ENCODE measurements around the gene SLC35A4.
"Not testable (repeated sequence)": the region's sequence is repeated elsewhere in the genome, so short reads cannot be mapped to it uniquely, and the experiment has no call there.

SLC35A4 gene

DNA sequence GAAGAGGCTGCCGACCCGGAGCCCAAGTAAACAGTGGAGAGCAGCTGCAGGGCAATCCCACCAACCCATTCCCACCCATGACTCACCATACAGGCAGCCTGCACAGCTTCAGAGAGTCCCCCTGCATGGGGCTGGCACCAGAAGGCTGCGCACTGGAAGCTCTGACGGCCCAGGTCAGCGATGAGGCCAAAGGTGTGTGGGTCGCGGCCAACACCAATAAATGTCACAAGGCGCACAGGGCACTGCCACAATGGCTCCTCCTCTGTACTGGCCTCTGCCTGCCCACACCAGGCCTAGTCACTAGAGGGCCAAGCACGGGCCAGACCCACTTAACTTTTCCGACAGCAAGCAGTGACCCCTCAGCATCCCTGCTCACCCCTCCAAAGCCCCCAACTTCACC, 4.4 kb upstream of the SLC35A4 start:
- no peak for DNase-seq

DNA sequence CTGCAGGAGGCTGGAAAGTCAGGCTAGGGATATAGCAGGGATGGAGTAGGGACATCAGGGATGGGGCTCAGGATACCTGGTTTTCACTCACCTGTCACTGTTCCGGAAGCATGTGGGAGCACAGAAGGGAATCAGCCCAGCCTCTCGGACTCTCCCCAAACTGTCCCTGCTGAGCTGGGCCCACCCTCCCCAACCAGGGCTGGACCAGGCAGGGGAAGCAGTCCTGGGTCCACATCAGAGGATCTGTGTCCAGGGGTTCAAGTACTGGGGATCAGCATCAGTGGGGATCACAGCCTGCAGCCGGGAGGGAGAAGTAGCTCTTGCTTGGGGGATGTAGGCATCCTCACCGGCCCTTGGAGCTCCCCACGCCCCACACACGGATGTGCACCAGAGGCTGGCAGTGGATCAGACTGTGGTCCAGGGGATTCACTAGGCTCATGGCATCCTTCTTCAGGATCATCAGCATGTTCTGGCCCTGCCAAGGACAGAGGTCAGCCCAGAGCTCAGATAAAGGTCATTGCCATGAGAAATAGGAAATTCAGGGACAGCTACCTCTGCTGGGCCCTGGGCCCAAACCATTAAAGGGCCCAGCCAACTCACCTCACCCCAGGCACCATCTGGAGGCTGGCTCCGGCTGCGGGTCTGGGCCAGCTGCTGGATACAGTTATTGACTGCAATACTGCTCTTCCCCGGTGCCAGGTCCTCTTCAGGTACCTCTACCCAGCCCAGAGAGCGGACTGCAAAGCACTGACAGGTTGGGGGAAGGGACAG, 2.7 kb upstream of the SLC35A4 start:
- no peak for DNase-seq

DNA sequence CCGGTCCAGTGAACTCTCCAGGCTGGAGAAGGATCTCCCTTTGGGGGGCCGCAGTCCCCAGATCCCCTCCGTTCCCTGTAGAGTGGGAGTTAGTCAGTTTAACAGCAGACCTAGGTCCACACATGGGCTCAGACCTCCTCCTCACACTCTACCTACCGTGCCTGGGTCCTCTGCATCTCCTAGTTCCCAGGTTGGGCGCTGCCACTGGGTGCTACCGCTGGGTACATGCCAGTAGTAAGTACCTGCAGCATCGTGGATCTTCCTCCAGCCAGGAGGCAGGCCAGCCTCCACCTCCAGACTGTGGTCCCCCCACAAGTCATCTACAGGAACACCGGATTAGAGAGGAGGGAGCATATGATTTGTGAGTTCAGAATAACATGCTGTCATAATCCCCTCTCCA, 1.0 kb upstream of the SLC35A4 start:
- DNase-seq, result no peak

DNA sequence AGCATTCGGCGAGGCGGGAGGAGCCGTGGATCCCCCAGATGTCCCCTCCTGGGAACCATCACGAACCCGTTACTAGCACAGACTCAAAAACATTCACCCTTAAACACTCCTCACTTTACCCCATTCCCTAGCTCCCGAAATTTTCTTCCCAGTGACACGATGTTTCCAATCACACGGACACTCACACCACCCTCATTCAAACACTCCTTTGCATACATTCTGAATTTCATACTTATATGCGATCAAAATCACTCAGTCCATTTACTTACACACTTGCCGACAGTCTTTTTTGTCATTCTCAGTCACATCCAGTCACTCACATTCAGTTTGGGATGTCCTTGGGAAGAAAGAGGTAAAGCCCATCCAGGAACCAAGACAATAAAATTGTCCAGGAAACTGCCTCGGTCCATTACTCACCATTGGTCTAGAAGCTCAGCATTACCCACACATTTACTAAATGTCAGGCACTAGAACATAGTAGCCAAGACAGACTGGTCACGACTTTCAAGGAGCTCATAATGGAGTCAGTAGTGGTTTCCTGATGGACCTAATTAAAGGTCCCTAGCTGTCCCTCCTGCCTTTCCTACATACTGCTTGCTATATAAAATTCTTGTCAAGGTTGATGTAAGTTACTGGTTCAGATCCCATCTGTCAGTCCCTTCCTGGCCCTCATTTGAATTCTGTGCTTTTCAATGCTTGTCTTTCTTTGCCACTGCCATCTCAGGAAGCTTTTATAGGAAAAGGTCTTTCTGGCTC, 574 bp downstream of the SLC35A4 start:
- DNase-seq, result no peak

DNA sequence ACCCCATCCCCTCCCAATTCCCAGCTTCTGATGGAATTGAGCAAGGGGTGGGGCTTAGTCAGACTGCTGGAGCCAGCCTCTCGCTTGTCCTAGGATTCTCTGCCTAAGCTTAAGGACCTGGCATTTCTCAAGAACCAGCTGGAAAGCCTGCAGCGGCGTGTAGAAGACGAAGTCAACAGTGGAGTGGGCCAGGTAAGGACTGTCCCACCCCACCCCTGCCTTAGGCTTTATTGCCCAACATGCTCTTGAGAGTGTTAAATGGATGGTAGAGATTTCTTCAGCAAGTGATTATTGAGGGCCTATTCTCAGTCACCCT, 1.1 kb downstream of the SLC35A4 start:
- DNase-seq, result no peak

DNA sequence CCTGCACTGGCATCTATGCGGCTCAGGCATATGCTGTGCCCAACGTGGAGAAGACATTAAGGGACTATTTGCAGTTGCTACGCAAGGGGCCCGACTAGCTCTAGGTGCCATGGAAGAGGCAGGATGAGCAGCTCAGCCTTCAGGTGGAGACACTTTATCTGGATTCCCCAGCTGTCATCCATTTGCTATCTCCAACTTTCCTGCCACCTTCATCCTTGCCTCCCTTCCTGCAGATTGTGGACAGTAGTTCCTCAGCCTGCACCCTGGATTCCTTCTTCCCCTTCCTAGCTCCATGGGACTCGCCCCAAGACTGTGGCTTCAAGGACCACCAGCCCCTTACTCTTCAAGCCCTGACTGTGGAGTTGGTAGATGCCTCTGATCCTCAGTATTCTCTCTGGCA, 2.0 kb downstream of the SLC35A4 start:
- no peak for DNase-seq

DNA sequence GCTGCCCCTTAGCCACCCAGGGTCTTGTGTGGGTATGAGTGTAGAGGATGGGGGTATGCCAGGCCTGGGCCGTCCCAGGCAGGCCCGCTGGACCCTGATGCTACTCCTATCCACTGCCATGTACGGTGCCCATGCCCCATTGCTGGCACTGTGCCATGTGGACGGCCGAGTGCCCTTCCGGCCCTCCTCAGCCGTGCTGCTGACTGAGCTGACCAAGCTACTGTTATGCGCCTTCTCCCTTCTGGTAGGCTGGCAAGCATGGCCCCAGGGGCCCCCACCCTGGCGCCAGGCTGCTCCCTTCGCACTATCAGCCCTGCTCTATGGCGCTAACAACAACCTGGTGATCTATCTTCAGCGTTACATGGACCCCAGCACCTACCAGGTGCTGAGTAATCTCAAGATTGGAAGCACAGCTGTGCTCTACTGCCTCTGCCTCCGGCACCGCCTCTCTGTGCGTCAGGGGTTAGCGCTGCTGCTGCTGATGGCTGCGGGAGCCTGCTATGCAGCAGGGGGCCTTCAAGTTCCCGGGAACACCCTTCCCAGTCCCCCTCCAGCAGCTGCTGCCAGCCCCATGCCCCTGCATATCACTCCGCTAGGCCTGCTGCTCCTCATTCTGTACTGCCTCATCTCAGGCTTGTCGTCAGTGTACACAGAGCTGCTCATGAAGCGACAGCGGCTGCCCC, 2.6 kb downstream of the SLC35A4 start:
- no peak for DNase-seq

DNA sequence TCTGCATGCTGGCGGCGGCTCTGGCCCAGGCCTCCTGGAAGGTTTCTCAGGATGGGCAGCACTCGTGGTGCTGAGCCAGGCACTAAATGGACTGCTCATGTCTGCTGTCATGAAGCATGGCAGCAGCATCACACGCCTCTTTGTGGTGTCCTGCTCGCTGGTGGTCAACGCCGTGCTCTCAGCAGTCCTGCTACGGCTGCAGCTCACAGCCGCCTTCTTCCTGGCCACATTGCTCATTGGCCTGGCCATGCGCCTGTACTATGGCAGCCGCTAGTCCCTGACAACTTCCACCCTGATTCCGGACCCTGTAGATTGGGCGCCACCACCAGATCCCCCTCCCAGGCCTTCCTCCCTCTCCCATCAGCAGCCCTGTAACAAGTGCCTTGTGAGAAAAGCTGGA, 3.2 kb downstream of the SLC35A4 start:
- DNase-seq, result no peak

DNA sequence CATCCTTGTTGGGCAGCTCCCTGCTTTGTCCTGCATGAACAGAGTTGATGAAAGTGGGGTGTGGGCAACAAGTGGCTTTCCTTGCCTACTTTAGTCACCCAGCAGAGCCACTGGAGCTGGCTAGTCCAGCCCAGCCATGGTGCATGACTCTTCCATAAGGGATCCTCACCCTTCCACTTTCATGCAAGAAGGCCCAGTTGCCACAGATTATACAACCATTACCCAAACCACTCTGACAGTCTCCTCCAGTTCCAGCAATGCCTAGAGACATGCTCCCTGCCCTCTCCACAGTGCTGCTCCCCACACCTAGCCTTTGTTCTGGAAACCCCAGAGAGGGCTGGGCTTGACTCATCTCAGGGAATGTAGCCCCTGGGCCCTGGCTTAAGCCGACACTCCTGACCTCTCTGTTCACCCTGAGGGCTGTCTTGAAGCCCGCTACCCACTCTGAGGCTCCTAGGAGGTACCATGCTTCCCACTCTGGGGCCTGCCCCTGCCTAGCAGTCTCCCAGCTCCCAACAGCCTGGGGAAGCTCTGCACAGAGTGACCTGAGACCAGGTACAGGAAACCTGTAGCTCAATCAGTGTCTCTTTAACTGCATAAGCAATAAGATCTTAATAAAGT, 3.9 kb downstream of the SLC35A4 start:
- DNase-seq, result no peak

DNA sequence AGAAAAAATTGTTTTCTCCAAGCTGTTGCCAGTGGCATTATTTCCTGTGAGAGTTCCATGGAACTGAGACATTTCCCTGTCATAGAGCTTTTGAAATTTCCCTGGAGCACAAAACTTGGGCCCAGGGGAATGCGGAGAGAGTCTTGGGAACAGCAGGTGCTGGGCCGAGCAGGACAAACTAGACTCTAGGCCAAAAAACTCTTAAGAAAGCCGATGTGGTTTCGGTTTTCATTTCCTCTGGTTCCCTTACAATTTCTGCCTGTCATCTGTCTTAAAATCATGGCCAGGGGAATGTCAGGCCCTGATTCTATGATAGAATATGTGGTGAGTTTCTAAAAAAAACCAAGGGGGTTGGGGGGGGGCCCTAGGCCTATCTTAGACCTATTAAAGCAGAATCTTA, 4.6 kb downstream of the SLC35A4 start:
- no peak for DNase-seq

DNA sequence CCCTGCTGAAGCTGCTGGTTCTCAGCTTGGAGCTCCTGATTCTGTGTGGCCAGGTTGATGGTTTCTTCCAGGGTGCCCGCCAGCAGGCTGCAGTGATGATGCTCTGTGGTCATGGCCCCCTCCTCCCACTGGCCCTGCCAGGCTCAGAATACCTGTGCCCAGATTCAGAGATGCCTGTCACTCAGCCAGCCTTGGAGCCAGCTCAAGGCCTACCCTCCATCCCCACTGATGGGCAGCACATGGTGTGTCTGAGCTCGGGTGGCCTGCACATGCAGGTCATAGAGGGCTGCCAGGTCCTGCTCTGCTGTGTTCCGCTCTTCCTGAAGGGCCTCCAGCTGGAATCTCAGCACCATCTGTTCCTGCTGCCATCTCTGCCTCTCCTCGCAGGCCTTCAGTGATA, 5.4 kb downstream of the SLC35A4 start:
- no peak for DNase-seq

DNA sequence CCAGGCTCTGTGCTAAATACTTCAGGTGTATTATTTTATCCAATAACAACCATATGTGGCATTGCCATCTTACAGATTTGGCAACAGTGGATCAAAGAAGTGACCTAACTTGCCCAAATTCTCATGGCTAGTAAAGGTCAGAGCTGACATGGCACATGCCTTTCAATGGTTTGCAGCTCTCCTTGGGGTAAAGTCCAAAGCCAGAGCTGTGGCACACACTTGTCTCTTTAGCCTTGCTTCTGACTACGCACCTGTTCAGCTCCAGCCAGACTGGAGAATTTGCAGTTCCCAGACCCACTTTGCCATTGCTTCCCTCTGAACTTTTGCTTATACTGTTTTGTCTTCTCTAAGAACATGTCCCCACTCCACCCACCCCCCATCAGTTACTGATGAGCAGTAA, 5.9 kb downstream of the SLC35A4 start:
- DNase-seq, result no peak

DNA sequence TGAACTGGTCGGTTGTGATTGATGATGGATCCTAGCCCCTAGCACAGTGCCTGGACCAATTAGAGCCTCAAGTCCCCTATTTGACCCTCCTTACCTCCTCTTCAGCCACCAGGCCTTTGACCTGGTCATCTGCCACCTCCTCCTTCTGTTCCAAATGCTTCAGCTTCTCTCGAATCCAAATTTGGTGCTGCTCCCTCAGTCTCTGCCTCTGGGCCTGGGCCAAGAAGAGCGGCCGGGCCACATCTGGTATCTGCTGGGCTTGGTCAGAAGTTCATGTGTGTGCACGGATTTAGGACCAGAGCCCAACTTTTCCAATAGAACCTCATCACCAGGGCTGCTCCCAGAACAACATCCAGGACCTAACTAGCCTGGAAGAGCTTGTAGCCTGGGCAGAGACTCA, 6.5 kb downstream of the SLC35A4 start:
- no peak for DNase-seq

DNA sequence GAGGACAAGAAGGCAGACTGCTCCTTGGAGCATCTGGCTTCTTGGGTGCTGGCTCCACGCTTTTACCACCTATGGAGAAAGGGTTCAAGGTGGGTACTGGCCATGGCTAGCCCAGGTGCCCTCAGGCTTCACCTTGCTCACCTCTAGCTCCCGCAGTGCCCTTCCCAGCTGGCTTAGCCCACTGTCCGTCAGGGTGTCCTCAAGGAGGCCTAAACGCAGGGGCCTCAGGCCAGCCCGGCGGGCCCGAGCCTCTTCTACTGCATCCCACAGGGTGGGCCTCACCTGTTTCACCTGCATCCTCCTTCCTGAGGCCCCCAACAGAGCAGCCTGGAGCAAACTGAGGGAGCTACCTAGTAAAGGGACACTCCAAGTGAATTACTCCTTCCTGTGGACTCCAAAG, 9.1 kb downstream of the SLC35A4 start:
- no peak for DNase-seq

DNA sequence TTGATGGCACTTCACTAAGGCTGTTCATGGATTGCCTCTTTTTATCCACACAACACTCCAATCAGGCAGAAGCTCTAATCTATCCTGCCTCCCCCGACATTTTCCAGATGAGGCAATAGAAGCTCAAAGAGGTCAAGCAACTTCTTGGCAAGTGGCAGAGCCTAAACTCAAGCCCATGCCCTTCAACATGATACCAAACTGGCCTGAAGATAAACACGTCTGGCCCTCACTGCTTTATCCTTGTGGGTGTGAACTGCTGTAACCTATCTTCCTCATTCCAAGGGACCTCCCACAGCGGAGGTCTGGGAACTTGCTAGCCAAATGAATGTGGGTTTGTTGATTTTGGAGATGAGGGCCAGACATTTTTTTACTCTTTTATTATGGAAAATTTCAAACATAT, 9.5 kb downstream of the SLC35A4 start:
- DNase-seq, result no peak

DNA sequence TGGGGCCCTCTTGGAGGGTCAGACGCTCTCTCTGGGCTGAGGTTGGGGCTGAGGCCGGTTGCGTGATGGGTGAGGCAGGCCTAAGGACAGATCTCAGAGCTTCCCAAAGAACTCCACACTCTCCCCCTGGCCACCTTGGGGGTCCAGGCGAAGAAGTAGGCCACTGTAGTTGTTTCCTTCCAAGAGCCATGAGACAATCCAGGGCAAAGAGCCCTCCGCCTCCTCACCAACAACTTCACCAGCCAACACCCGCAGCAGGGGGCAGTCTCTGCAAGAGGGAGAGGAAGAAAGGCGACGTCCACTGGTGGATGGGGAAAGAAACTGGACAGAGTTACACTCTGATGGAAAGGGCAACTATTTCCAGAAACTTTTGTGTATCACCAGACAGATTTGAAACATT, 10.7 kb downstream of the SLC35A4 start:
- peak; percentile 14 for DNase-seq

DNA sequence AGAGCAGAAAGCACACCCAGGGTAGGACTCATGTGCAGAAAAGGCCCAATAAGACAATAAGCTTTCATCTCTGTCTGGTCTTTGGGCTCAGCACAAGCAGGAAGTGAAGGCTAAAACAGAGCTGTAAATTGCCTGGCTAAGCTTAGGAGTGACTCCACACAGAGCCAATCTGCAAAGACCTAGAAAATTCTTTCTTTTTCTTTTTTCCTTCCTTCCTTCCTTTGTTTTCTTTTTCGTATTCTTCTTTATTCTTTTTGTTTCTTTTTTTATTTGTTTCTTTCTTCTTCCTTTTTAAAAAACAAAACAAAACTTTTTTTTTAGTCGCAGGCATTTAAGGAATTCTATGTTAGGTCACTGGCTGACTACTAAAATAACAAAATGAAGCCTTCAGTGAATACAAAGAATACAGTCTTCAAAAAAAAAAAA, 12.2 kb downstream of the SLC35A4 start:
- no peak for DNase-seq

DNA sequence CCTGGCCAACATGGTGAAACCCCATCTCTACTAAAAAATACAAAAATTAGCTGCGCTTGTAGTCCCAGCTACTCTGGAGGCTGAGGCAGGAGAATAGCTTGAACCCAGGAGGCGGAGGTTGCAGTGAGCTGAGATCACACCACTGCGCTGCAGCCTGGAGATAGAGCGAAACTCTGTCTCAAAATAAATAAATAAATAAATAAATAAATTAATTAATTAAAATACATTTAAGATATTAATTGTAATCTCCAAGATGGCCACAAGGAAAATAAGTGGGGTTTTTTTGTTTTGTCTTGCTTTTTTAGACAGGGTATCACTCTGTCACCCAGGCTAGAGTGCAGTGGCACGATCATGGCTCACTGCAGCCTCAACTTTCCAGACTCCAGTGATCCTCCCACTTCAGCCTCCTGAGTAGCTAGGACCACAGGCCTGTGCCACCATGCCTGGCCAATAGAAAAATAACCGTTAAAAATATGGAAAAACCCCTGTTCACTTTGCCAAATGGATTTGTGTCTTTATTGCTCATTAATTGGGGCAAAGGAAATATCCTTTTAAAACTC, 14.6 kb downstream of the SLC35A4 start:
- DNase-seq, result not testable (repeated sequence)

DNA sequence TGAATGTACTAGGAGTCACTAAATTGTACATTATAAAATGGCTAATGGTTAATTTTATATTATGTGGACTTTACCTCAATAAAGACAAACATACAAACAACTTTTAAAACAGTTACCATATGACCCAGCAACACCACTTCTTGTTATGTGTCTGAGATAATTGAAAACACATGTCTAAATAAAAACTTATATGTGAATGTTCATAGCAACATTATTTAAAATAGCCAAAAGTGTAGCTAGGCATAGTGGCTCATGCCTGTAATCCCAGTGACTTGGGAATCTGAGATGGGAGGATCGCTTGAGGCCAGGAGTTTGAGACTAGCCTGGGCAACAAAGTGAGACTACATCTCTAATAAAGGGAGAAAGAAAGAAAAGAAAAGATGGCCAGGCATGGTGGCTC, 22.9 kb downstream of the SLC35A4 start:
- no peak for DNase-seq

DNA sequence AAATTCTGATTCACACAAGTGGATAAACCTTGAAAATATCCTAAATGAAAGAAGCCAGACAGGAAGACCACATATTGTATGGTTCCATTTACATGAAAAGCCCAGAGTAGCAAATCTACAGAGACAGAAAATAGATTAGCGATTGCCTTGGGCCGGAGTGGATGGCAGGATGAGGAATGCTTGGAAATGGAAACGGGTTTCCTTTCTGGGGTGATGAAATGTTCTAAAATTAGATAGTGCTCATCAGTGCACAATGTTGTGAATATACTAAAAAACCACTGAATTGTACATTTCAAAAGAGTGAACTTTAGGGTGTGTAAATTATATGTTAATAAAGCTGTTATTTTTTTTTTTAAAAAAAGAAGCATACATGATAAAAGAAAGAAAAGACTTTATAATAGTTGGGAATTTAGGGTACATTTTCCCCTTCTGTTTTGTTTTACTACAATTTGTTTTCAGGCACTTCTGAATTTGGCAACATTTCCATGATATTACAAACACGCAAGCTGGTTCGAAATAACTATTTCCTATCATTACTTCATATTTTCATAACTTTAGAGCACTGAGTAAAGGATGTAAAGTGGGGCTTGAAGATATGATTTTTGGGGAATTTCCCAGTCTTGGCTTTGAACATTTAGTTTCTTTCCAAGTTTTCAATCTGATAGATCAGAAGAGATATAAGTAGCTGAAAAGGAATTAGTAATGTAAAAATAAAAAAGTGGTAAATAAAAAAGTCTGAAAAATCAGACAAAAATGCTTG, 23.9 kb downstream of the SLC35A4 start:
- no peak for DNase-seq

DNA sequence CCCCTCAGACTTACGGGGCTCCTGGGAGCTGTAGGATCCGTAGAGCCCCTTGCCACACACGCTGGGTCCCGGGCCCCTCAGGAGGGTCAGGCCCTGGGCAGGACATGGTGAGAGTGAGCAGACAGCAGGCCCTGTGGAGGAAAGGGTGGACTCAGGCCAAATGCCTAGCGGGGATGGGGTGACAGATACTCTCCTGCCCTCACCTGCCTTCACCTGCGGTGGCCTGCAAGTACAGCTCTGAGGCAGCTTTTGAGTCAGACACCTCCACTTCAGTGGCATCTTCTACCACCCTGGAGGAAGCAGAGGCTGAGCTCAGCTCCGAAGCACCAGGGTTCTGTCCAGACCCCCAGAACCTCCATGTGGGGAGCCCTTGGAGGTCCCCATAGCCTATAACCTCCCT, 26.2 kb downstream of the SLC35A4 start:
- DNase-seq, result no peak

DNA sequence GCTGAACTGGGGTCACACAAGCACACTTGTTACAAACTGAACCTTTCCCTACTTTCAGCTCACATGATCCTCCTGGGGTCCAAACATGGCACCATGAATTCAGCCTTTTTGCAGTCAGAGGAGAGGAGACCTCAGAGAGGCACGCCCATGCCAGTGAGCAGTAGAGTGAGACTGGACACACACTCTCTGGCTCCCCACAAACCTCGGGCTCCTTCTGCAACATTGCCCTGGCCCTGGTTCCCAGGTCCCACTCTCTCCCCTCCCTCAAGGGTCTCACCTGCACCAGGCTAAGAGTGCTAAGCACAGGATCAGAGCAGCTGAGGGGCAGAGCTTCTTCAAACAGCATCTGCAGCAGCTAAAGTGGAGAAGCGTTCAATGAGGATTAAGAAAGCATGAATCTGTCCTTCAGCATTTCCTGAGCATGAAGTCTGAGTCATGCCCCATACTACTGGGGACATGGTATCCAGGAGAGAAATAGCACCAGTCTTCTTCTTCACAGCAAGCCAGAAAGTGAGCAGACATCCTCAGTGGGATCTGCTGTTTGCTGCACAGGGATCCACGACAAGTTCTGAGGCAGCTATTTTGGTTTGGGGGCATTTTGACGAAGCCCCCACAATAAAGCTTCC, 27.2 kb downstream of the SLC35A4 start:
- no peak for DNase-seq

All from midbrain (tissue), 1 donor.